Nucleus accumbens (tissue), 56 donors: ENCODE measurements around the gene FCRL2.

Source experiments
- DNase-seq, 56 donors: peaks; one replicate each; lab custom pipeline; 2025; lab: John Stamatoyannopoulos, UW

FCRL2 gene

GRCh38 chr1:157776971-157777391, at the start of gene FCRL2:
Gene FCRL2, minus strand, starts transcription at chr1:157777132. Its CDS starts 59 bp downstream, at chr1:157777073.
- DNase-seq, result no peak

- DNase-seq, result no peak
Observed at GRCh38 chr1:157820299-157820698, 43.4 kb upstream of the FCRL2 start.

GRCh38 chr1:157819896-157820295, 43.0 kb upstream of the FCRL2 start, which contains the start of gene FCRL1:
Gene FCRL1, minus strand, starts transcription at chr1:157820120. Its CDS starts 83 bp downstream, at chr1:157820037.
- DNase-seq, result no peak

- no peak for DNase-seq
Observed at GRCh38 chr1:157819215-157819614, 42.3 kb upstream of the FCRL2 start.

GRCh38 chr1:157813269-157813668, 36.3 kb upstream of the FCRL2 start:
- no peak for DNase-seq

GRCh38 chr1:157806431-157807149, 29.7 kb upstream of the FCRL2 start:
- DNase-seq, result no peak

GRCh38 chr1:157803851-157804250, 26.9 kb upstream of the FCRL2 start:
- peak in 4 of 56 donors; percentile 0 to 14 (median 2) for DNase-seq

- DNase-seq, result no peak
Observed at GRCh38 chr1:157799996-157800395, 23.1 kb upstream of the FCRL2 start.

GRCh38 chr1:157798211-157798610, 21.3 kb upstream of the FCRL2 start:
- DNase-seq, result no peak

- DNase-seq, result no peak
Observed at GRCh38 chr1:157785248-157785647, 8.3 kb upstream of the FCRL2 start.

GRCh38 chr1:157784801-157785200, 7.9 kb upstream of the FCRL2 start:
- DNase-seq, result no peak

- DNase-seq, result no peak
Observed at GRCh38 chr1:157782931-157783330, 6.0 kb upstream of the FCRL2 start.

GRCh38 chr1:157781048-157781447, 4.1 kb upstream of the FCRL2 start:
- DNase-seq, result no peak

GRCh38 chr1:157775101-157775870, 1.6 kb downstream of the FCRL2 start:
- DNase-seq, result no peak

- DNase-seq, result no peak
Observed at GRCh38 chr1:157774412-157774811, 2.5 kb downstream of the FCRL2 start.

GRCh38 chr1:157773493-157774350, 3.2 kb downstream of the FCRL2 start:
- no peak for DNase-seq

- DNase-seq, result no peak
Observed at GRCh38 chr1:157771661-157772425, 5.1 kb downstream of the FCRL2 start.

GRCh38 chr1:157770442-157771043, 6.4 kb downstream of the FCRL2 start:
- no peak for DNase-seq

GRCh38 chr1:157766792-157767191, 10.1 kb downstream of the FCRL2 start:
- DNase-seq, result no peak

- no peak for DNase-seq
Observed at GRCh38 chr1:157758018-157758417, 18.9 kb downstream of the FCRL2 start.
